Stimulated activated CD8-positive, alpha-beta memory T cell treated with anti-CD3 and anti-CD28 coated beads, Interleukin-2, amount 100 ng/mL, for 48 hours (primary cell): ENCODE measurements around the gene CYB5R3.
"Not testable (repeated sequence)": the region's sequence is repeated elsewhere in the genome, so short reads cannot be mapped to it uniquely, and the experiment has no call there.

Experiments
- DNase-seq, 2 donors: peaks; one replicate each; pipeline ENCODE4 v3.0.0-alpha.2; 2020; ENCODE audit warnings: low read depth in 2 of 2

The CYB5R3 gene

GRCh38 chr22:42678894-42679293, 29.7 kb upstream of the CYB5R3 start:
- DNase-seq, result no peak

GRCh38 chr22:42677936-42678335, 28.7 kb upstream of the CYB5R3 start:
- DNase-seq, result not testable (repeated sequence)

- no peak for DNase-seq
These were observed 26.9 kb upstream of the CYB5R3 start for GRCh38 chr22:42676059-42676607.

GRCh38 chr22:42673898-42674401, 24.8 kb upstream of the CYB5R3 start:
- DNase-seq, result no peak

- not testable (repeated sequence) for DNase-seq
These were observed 23.9 kb upstream of the CYB5R3 start for GRCh38 chr22:42673071-42673470.

- DNase-seq, result no peak
These were observed 21.9 kb upstream of the CYB5R3 start for GRCh38 chr22:42670921-42671709.

GRCh38 chr22:42670046-42670445, 20.9 kb upstream of the CYB5R3 start:
- no peak for DNase-seq

GRCh38 chr22:42666393-42666792, 17.2 kb upstream of the CYB5R3 start:
- DNase-seq, result not testable (repeated sequence)

- no peak for DNase-seq
These were observed 16.0 kb upstream of the CYB5R3 start for GRCh38 chr22:42664976-42665831.

- peak; percentile 72 to 77 for DNase-seq
These were observed 13.0 kb upstream of the CYB5R3 start for GRCh38 chr22:42661985-42662831.

GRCh38 chr22:42656578-42656977, 7.4 kb upstream of the CYB5R3 start:
- DNase-seq, result no peak

- no peak for DNase-seq
These were observed 6.5 kb upstream of the CYB5R3 start for GRCh38 chr22:42655693-42656092.

- DNase-seq, result no peak
These were observed 5.4 kb upstream of the CYB5R3 start for GRCh38 chr22:42654436-42655073.

- DNase-seq, result no peak
These were observed 4.8 kb upstream of the CYB5R3 start for GRCh38 chr22:42653999-42654398.

GRCh38 chr22:42651134-42651533, 1.9 kb upstream of the CYB5R3 start:
- no peak for DNase-seq

- DNase-seq, result no peak
These were observed 585 bp downstream of the CYB5R3 start for GRCh38 chr22:42648368-42649245.

- no peak for DNase-seq
These were observed 1.2 kb downstream of the CYB5R3 start for GRCh38 chr22:42648017-42648367.

- DNase-seq, result no peak
These were observed 2.3 kb downstream of the CYB5R3 start for GRCh38 chr22:42646569-42647525.
